NK-92 treated with Interleukin-12 subunit alpha and Interleukin-12 subunit beta, amount 100 ng/mL, for 24 hours (cell line): ENCODE results near the gene HMGCLL1.

Source experiments
- DNase-seq: peaks from one replicate; lab custom pipeline; 2025; lab: John Stamatoyannopoulos, UW

The HMGCLL1 gene

GRCh38 chr6:55578537-55579363 is at the start of gene HMGCLL1:
TSS of gene HMGCLL1 (minus strand) at chr6:55579192. CDS start at chr6:55579055, 137 bp downstream.
- DNase-seq: no peak

GRCh38 chr6:55621993-55622392 is 43.0 kb upstream of the HMGCLL1 start:
- no peak for DNase-seq

GRCh38 chr6:55621244-55621643 is 42.3 kb upstream of the HMGCLL1 start:
- no peak for DNase-seq

GRCh38 chr6:55617272-55617671 is 38.3 kb upstream of the HMGCLL1 start:
- no peak for DNase-seq

GRCh38 chr6:55604021-55604420 is 25.0 kb upstream of the HMGCLL1 start:
- DNase-seq: no peak

- DNase-seq: no peak
Measured at GRCh38 chr6:55601120-55601519, 22.1 kb upstream of the HMGCLL1 start.

GRCh38 chr6:55594442-55594841 is 15.4 kb upstream of the HMGCLL1 start:
- DNase-seq: no peak

GRCh38 chr6:55584654-55585354 is 5.8 kb upstream of the HMGCLL1 start:
- no peak for DNase-seq

- no peak for DNase-seq
Measured at GRCh38 chr6:55576811-55577210, 2.2 kb downstream of the HMGCLL1 start.

GRCh38 chr6:55574556-55574955 is 4.4 kb downstream of the HMGCLL1 start:
- DNase-seq: no peak

- DNase-seq: no peak
Measured at GRCh38 chr6:55569638-55570037, 9.4 kb downstream of the HMGCLL1 start.

- no peak for DNase-seq
Measured at GRCh38 chr6:55568808-55569439, 10.1 kb downstream of the HMGCLL1 start.

GRCh38 chr6:55567558-55567957 is 11.4 kb downstream of the HMGCLL1 start:
- no peak for DNase-seq

- no peak for DNase-seq
Measured at GRCh38 chr6:55566036-55566710, 12.8 kb downstream of the HMGCLL1 start.

- no peak for DNase-seq
Measured at GRCh38 chr6:55562318-55562717, 16.7 kb downstream of the HMGCLL1 start.

- no peak for DNase-seq
Measured at GRCh38 chr6:55560290-55560885, 18.6 kb downstream of the HMGCLL1 start.

GRCh38 chr6:55557146-55557545 is 21.8 kb downstream of the HMGCLL1 start:
- no peak for DNase-seq

- DNase-seq: no peak
Measured at GRCh38 chr6:55545791-55546190, 33.2 kb downstream of the HMGCLL1 start.

- DNase-seq: no peak
Measured at GRCh38 chr6:55543633-55544309, 35.2 kb downstream of the HMGCLL1 start.

- no peak for DNase-seq
Measured at GRCh38 chr6:55541024-55541423, 38.0 kb downstream of the HMGCLL1 start.

- DNase-seq: no peak
Measured at GRCh38 chr6:55536391-55536956, 42.5 kb downstream of the HMGCLL1 start.
